HG03159 (cell line): Measurements from ENCODE around the gene ABHD16A.

Experiments
- ATAC-seq: cut with Tn5 transposase; IDR thresholded peaks from one replicate; pipeline ENCODE4 v1.9.1; 2021; ENCODE audit warnings: mild to moderate bottlenecking, moderate library complexity; ENCODE audit not compliant: unreplicated experiment

Gene ABHD16A

GRCh38 chr6:31732029-31732428, 28.9 kb upstream of the ABHD16A start:
- no peak for ATAC-seq

DNA sequence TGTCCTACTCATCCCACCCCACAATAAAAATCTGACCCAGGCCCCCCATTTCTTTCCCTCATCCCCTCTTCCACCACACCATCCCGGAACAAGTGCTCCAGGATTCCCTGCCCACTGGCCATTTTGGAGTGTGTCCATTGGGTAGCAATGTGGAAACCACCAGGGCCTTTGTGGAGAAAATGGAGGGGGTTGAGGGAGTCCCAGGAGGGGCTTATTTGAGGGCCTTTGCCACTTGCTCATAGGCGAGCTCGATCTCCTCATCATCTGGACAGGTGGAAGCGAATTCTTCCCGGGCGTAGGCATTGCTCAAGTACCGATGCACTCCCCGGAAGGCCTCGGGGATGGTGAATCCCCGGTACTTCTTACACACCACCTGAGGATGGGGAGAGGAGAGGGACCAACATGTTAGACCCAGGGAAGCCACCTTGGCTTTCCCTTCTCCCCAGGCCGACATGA, 27.5 kb upstream of the ABHD16A start:
- ATAC-seq = no peak

DNA sequence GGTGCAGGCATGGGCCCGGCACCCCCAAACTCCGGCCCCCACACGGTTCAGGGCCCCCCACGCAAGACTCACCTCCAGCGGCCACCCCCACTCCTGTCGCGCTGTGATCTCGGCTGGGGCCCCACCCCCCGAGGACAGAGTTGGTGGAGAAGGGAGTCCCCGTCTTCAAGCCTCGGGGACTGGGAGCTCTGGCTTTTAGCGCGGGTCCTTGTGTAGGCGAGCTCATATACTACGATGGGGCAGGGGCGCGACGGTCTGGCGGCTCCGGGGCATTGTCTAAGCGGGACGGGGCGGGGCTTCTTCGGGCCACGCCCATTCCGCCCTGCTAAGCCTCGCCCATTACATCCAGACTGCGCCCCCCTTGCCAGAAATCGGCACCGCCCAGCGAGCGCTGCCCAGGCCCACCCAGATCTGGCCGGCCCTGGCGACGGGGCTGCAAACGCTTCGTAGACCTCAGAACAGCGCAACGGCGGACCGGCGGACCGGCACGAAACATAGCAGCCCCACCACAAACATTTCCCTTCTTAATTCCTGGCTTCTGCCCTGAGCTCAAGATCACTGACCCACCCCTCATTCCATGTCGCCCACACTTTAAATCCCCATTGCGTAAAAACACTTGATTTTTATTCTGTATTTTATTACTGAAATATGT, 27.0 kb upstream of the ABHD16A start:
- ATAC-seq = peak; percentile 30

DNA sequence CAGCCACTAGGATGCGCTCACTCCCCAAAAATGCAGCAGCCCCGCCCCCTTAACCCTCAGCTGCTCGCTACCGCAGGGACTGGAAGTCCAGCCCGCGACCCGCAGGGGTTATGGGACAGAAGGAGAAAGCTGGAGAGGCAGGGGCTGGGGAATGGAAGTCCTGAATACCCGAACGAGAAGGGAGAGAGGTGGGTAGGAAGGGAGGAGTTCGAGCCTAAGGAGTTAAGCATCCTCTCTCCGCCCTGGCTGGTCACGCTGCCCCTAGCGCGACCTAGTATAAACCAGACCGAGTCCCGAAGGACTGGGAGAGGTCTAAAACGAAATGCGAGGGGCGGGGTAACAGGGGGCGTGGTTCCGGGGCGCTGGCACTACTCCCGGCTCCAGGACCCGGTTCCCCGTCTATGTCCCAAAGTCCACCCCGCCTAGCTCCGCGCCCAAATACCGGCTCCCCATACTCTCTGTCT, 26.4 kb upstream of the ABHD16A start:
- peak; percentile 41 for ATAC-seq

GRCh38 chr6:31728767-31729514, 25.8 kb upstream of the ABHD16A start, which contains the start of gene DDAH2:
Gene DDAH2, minus strand, starts transcription at chr6:31729299. Its CDS starts 138 bp downstream, at chr6:31729161.
- ATAC-seq = no peak

GRCh38 chr6:31727717-31728671, 24.9 kb upstream of the ABHD16A start:
- no peak for ATAC-seq

DNA sequence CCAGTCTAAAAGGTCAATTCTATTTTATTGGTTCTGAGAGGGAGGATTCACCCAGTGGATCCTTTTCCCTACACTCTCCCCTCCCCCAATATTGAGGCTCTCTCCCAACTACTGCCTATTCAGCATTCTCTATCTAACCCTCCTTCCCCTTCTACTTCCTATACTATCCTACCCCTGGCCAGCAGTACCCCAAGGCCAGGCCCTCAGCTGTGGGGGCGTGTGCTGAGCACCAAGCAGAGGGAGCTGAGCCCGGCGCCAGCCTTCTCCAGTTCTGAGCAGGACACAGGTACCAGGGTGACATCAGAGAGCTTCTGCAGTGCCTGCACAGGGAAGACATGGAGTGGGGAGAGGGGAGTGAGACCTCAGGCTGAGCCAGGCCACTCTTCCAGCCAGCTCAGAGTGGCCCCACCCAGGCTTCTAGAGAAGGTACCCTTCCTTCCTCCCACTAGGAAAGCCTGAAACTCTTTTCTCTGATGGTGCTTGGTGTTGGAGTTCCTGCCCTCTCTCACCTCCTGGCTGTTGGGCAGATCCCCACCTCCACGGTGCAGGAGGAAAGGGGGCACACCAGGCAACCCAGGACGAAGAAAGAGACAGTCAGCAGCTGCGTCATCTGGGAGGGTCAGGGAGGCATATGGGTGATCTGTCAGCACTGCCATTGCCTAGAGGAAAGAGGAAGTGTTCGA, 24.1 kb upstream of the ABHD16A start:
- ATAC-seq = peak; percentile 52

- no peak for ATAC-seq
Measured at GRCh38 chr6:31725502-31726350, 22.6 kb upstream of the ABHD16A start.

- no peak for ATAC-seq
Measured at GRCh38 chr6:31723980-31724691, 21.0 kb upstream of the ABHD16A start.

DNA sequence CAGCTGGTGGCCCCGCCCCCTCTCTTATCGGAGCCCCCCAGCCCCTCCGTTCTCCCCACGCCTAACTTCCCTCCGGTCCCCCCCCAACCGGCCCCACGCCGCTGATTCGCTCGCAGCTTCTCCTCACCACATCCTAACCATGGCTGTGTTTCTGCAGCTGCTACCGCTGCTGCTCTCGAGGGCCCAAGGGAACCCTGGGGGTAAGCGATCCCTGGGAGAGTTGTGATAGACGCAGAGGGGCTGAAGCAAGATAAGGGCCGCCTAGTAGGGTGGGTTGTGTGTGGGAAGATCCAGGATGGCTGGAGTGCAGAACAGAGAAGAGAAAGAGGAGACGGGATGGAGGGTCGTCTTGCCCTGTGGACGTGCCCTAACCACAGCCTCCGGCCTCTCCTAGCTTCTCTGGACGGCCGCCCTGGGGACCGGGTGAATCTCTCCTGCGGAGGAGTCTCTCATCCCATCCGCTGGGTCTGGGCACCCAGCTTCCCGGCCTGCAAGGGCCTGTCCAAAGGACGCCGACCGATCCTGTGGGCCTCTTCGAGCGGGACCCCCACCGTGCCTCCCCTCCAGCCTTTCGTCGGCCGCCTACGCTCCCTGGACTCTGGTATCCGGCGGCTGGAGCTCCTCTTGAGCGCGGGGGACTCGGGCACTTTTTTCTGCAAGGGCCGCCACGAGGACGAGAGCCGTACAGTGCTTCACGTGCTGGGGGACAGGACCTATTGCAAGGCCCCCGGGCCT, 20.3 kb upstream of the ABHD16A start, which contains the start of gene MPIG6B:
Gene MPIG6B (plus strand): TSS at position 129 of the 735 bp plus-strand sequence. CDS start 11 bp downstream, at position 140.
- ATAC-seq = no peak

DNA sequence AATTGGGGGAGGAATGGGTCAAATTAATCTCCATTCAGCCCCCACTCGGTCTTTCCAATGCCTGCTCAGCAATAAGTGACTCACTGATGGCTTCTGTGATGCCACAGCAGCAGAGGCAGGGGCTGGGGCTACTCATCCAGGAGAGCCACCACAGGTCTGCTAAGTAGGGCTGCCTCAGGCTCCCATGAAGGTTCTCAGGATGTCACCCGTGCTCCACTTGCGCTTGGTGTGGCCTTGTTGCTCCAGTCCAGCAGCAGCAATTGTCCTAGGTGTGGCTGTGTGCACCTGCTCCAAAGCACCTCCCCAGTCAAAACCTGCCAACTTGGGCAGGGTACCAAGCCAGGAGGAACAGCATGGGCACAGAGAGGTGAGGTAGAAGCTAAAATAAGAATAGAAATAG, 19.0 kb upstream of the ABHD16A start:
- no peak for ATAC-seq

DNA sequence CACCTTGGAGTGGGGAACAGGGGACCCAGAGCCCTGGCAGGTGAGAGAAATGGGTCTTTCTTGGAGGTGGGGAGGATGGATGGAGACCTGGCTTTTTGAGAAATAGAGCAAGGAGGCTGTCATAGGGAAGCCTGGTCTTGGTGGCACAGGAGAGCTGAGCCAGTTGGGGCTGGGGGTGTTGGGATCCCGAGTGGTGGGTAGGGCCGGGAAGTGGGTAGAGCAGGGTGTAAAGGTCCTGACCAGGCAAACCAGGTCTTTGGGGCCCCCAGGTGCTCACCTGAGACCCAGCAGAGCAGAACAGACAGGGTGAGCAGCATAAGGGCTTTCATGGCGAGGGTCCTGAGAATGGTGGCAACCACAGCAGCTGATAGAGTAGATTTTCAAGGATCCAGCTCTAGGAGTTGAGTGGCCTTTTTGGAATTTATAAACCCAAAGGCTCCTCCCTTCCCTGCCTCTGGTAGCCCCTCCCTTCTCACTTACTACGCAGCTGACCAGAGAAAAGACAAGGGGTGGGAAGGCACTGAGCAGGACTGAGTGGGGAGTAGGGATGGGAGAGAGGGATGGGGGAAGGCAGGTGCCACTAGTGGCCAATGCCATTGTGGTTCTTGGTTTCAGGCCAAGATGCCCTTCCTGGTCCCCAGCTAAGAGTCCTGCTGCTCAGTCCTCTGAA, 18.4 kb upstream of the ABHD16A start, which contains the start of gene LY6G6C:
Gene LY6G6C (minus strand): TSS at position 396 of the 670 bp plus-strand sequence. CDS start 67 bp downstream, at position 329.
- ATAC-seq = no peak

- ATAC-seq = no peak
Measured at GRCh38 chr6:31720196-31720770, 17.2 kb upstream of the ABHD16A start.

- ATAC-seq = no peak
Measured at GRCh38 chr6:31719001-31719400, 15.9 kb upstream of the ABHD16A start.

GRCh38 chr6:31718265-31718664, 15.1 kb upstream of the ABHD16A start:
- ATAC-seq = no peak

DNA sequence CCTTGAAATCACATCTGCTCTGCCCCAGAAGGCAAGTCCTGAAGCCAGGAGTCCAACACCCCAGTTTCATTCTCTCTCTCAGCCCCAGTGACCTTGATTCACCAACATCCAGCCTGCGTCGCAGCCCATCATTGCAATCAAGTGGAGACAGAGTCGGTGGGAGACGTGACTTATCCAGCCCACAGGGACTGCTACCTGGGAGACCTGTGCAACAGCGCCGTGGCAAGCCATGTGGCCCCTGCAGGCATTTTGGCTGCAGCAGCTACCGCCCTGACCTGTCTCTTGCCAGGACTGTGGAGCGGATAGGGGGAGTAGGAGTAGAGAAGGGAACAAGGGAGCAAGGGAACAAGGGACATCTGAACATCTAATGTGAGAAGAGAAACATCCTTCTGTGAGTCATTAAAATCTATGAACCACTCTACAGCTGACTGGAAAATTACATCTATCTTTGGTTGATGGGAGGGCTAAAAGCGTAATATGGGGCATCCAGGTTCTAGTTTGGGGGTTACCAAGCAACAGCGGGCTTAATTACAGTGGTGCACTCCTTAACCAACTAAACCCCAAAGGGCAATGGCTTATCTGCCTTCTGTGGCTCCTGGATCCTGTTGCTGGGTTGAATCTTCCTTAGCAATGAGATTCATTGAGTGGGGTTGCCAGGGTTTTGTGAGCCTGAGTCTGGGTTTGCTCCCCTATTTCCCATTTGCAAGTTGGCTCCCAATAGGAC, 14.5 kb upstream of the ABHD16A start:
- no peak for ATAC-seq
